C4-2B (cell line): Measurements from ENCODE around the gene SLC6A6.

Experiments used
- CTCF ChIP-seq: fragments of 450-650 bp; conservative IDR thresholded peaks from 2 replicates; pipeline ENCODE4 v1.5.1; 2017; ENCODE audit warnings: mild to moderate bottlenecking
- ZFX ChIP-seq: fragments of 450-650 bp; IDR thresholded peaks from 2 replicates; pipeline ENCODE4 v1.6.1; 2017

- TF ChIP-seq CTCF (no peak), ZFX (no peak)
These were observed 3.9 kb downstream of the SLC6A6 start for GRCh38 chr3:14406336-14406735.
